ENCODE results near the gene TFF3. TPM values are rescaled to one million over a fixed set of nuclear protein-coding genes. Genes with fewer than 3 reads are reported as not detected.
A peak's percentile ranks its signal among the peaks of the same experiment; 100 is the strongest.

TFF3 gene
- total and polyA plus RNA-seq, 7 donors: 0.92 to 3.3 (median 2.1) TPM

DNA sequence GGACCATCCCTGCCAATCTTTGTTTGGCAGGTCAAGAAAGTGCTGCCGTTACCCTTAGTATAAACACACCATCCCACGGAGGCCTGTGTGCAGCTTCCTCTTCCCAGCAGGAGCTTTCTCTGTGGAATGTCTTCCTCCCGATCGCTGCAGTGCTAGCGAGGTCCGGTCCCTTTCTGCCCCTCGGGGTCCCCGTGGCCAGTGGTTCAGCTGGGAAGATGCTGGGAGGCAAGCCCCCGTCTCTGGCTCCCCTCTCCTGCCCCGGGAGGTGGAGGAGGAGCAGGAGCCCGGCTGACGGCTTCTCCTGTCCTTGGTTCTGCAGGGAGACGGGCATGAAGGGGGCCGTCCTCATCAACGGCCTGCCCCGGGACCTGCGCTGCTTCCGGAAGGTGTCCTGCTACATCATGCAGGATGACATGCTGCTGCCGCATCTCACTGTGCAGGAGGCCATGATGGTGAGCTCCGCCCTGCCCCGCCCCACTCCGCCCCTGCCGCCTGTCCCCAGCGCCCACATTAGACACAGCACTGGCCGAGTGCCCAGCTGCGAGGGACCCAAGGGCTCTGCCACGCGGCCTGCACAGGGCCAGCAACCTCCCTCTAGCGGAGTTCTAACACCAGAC, 42.1 kb downstream of the TFF3 start:
- Histone ChIP-seq H3K27ac (no peak overlapping the region), H3K4me1 (no peaks in the 10 kb centered on the region), H3K4me3 (no peak overlapping the region), H3K9me3 (no peaks in the 10 kb centered on the region), H3K36me3 (ENCODE audit: insufficient read depth in 1 of 2, low read depth in 1 of 2) (peaks cover 0 to 35% of the 10 kb centered on the region in 2 donors), H3K27me3 (ENCODE audit: insufficient read depth in 3 of 3, low read length in 2 of 3) (no peaks in the 10 kb centered on the region)
- WGBS, 3 donors: 86 to 88% (median 87%) methylated on average over 28 to 29 of the region's 29 CpGs
- intact Hi-C loops (cut with DNase I): no loop called here
- ATAC-seq: no peak
- no peak for DNase-seq
- TF ChIP-seq CTCF (IDR thresholded peaks at IDR 0.05): no peak

DNA sequence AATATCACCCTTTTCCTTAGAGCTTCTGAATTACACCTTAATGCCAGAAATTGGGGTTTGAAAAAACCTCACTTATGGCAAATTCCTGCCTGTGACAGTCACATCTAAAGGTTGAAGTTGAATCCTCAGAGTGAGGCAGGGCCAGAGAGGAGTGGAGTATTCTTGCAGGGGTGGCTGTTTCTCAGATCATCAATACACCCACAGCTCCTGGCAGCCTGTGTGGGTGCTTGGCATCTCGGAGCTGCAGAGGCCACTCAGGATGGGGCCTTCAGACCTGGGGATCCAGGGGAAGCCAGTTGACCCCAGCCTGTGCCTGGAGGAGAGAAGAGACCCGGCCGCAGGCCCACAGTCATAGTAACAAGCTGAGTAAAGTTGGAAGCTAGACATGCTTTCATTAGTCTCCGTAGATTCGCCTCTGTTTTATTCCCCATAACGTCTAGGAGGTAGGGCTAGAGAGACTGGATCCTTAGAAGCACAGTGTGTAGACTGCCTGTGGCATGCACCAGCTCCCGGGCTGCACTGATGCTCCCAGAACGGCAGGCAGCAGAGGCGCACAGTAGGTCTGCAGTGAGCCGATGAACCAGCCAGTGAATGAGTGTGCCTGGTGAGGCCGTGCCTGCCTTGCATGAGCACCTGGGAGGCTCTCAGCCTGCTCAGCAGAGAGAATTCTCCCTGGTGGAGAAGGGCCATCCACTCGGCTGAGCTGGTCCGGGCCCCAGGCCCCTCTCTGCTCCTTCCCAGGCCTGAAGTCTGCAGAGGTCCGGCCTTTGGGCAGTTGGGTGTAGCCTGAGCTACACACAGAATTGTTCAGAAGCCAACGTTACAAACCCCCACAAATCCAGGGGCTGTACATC, 42.9 kb downstream of the TFF3 start:
- 90 to 95% (median 92%) methylated on average over 15 of the region's 15 CpGs for WGBS, 3 donors
- Histone ChIP-seq H3K27ac (no peak overlapping the region), H3K36me3 (ENCODE audit: insufficient read depth in 1 of 2, low read depth in 1 of 2) (peaks cover 0 to 35% of the 10 kb centered on the region in 2 donors), H3K9me3 (no peaks in the 10 kb centered on the region), H3K4me3 (no peak overlapping the region), H3K27me3 (ENCODE audit: insufficient read depth in 3 of 3, low read length in 2 of 3) (no peaks in the 10 kb centered on the region), H3K4me1 (no peaks in the 10 kb centered on the region)
- no peak for ATAC-seq
- intact Hi-C loops (cut with DNase I): no loop called here
- no peak for DNase-seq
- no peak for TF ChIP-seq CTCF (IDR thresholded peaks at IDR 0.05)

DNA sequence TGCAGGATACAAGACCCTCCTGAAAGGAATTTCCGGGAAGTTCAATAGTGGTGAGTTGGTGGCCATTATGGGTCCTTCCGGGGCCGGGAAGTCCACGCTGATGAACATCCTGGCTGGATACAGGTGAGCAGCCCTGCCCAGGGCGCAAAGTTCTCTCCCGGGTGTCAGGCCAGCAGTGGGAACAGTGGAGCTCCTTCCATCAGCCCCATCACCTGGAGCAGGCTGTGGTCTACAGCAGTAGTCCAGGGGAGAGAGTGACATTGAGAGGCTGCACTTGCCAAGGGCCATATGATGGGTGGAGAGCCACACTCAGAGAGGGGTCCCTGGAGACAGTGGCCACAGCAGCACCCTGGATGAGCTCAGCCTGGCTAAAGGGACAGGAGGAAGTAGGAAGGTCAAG, 44.1 kb downstream of the TFF3 start:
- Histone ChIP-seq H3K27me3 (ENCODE audit: insufficient read depth in 3 of 3, low read length in 2 of 3) (no peaks in the 10 kb centered on the region), H3K4me1 (no peaks in the 10 kb centered on the region), H3K27ac (no peak overlapping the region), H3K9me3 (no peaks in the 10 kb centered on the region), H3K4me3 (no peak overlapping the region), H3K36me3 (ENCODE audit: insufficient read depth in 1 of 2, low read depth in 1 of 2) (peaks cover 0 to 28% of the 10 kb centered on the region in 2 donors)
- intact Hi-C loops (cut with DNase I): no loop called here
- no peak for TF ChIP-seq CTCF (IDR thresholded peaks at IDR 0.05)
- DNase-seq (peak in 1 of 2 donors; percentile 20), ATAC-seq (no peak)
- 90 to 96% (median 93%) methylated on average over 6 of the region's 6 CpGs for WGBS, 3 donors

DNA sequence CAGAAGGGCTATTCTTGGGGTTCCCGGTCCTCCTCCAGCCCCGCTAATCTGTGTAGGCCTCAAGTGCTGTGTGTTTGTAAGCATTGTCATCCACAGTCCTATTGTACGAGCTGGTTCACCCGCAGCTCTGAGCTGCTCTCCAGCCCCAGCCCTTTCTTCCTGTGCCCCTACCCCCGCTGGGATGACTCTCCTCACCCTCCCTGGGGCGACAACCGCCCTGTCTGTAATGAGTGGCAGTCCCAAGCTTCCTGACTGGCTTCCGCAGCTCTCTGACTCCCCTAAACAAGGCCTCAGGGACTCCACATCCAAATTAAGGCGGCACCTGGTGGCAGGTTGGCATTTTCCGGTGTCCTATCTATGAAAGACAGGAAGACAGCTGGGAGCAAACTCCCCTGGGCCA, 45.8 kb downstream of the TFF3 start:
- H3K36me3 ChIP-seq (ENCODE audit: insufficient read depth in 1 of 2, low read depth in 1 of 2): peaks cover 0 to 22% of the 10 kb centered on the region in 2 donors
- no peaks in the 10 kb centered on the region for H3K9me3 ChIP-seq
- H3K27ac ChIP-seq: no peak overlapping the region
- no peaks in the 10 kb centered on the region for H3K27me3 ChIP-seq (ENCODE audit: insufficient read depth in 3 of 3, low read length in 2 of 3)
- 78 to 88% (median 86%) methylated on average over 10 of the region's 10 CpGs for WGBS, 3 donors
- intact Hi-C loops (cut with DNase I): no loop called here
- DNase-seq (peak in 1 of 2 donors; percentile 30), ATAC-seq (no peak)
- TF ChIP-seq CTCF (IDR thresholded peaks at IDR 0.05): no peak
- no peak overlapping the region for H3K4me3 ChIP-seq
- H3K4me1 ChIP-seq: no peaks in the 10 kb centered on the region
